Ovary (tissue), 3 donors: ENCODE measurements around the gene TMPRSS3.

Source experiments
- EP300 ChIP-seq: sonication (generic); formaldehyde crosslinking; IDR thresholded peaks from one replicate; pipeline ENCODE4 v1.6.1; 2017; ENCODE audit warnings: antibody characterized with exemption
- POLR2A ChIP-seq: fragments of 450-650 bp; IDR thresholded peaks from one replicate; pipeline ENCODE4 v1.6.1; 2017; ENCODE audit warnings: antibody characterized with exemption, mild to moderate bottlenecking, moderate library complexity
- TF ChIP-seq, protein P1 (sequence below), 3 donors: fragments of 450-650 bp in 2 of 3; fragments of 200-600 bp in 1 of 3; IDR thresholded peaks; one replicate each; pipeline versions ENCODE4 v1.5.1 to v1.8.0; 2016 to 2022; ENCODE audit warnings: antibody characterized with exemption in 3 of 3, mild to moderate bottlenecking in 1 of 3
- donor health status: DM: no; HTN: no; CAD: no.

- TF ChIP-seq, protein P1, sequence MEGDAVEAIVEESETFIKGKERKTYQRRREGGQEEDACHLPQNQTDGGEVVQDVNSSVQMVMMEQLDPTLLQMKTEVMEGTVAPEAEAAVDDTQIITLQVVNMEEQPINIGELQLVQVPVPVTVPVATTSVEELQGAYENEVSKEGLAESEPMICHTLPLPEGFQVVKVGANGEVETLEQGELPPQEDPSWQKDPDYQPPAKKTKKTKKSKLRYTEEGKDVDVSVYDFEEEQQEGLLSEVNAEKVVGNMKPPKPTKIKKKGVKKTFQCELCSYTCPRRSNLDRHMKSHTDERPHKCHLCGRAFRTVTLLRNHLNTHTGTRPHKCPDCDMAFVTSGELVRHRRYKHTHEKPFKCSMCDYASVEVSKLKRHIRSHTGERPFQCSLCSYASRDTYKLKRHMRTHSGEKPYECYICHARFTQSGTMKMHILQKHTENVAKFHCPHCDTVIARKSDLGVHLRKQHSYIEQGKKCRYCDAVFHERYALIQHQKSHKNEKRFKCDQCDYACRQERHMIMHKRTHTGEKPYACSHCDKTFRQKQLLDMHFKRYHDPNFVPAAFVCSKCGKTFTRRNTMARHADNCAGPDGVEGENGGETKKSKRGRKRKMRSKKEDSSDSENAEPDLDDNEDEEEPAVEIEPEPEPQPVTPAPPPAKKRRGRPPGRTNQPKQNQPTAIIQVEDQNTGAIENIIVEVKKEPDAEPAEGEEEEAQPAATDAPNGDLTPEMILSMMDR (IDR thresholded peaks at IDR 0.05): no peak
- no peak for TF ChIP-seq POLR2A
- TF ChIP-seq EP300: no peak
Measured at GRCh38 chr21:42369821-42370220, 26.0 kb downstream of the TMPRSS3 start.
